Astrocyte (in vitro differentiated cells and primary cell): Measurements from ENCODE around the gene UBAC1. TPM values are rescaled to one million over a fixed set of nuclear protein-coding genes. Genes with fewer than 3 reads are reported as not detected.

ENCODE experiments used
- DNase-seq: peaks from one replicate; pipeline ENCODE4 v3.0.0-alpha.2; 2010; ENCODE audit warnings: low read depth
- FAIRE-seq: peaks from 2 replicates; lab custom pipeline; 2011; peaks lifted over from hg19 to GRCh38; lab: Jason Lieb, UNC
- H2AFZ ChIP-seq: 2 replicates; pipeline ENCODE4 v1.6.0; 2012; ENCODE audit warnings: low read depth, low read length, inconsistent platforms
- H3K27ac ChIP-seq: 2 replicates; pipeline ENCODE4 v1.5.1; 2011; ENCODE audit warnings: low read depth, low read length, inconsistent platforms
- H3K27me3 ChIP-seq: 2 replicates; pipeline ENCODE4 v1.6.0; 2011; ENCODE audit warnings: low read length, inconsistent platforms; ENCODE audit not compliant: insufficient read depth
- H3K36me3 ChIP-seq: 2 replicates; pipeline ENCODE4 v1.5.1; 2011; ENCODE audit warnings: low read length, inconsistent platforms; ENCODE audit not compliant: insufficient read depth
- H3K4me1 ChIP-seq: 2 replicates; pipeline ENCODE4 v1.5.1; 2011; ENCODE audit warnings: low read length, inconsistent platforms; ENCODE audit not compliant: insufficient read depth
- H3K4me2 ChIP-seq: 2 replicates; pipeline ENCODE4 v1.6.0; 2012; ENCODE audit warnings: low read length, inconsistent platforms
- H3K4me3 ChIP-seq: 2 replicates; pipeline ENCODE4 v1.5.1; 2011; ENCODE audit warnings: low read depth, mild to moderate bottlenecking, low read length, inconsistent platforms; ENCODE audit not compliant: insufficient read depth
- H3K79me2 ChIP-seq: 2 replicates; pipeline ENCODE4 v1.6.0; 2012; ENCODE audit warnings: mild to moderate bottlenecking, low read length, inconsistent platforms; ENCODE audit not compliant: insufficient read depth
- H3K9ac ChIP-seq: 2 replicates; pipeline ENCODE4 v1.6.0; 2012; ENCODE audit warnings: mild to moderate bottlenecking, low read length, inconsistent platforms
- H3K9me3 ChIP-seq: 2 replicates; pipeline ENCODE4 v1.5.1; 2012; ENCODE audit warnings: low read depth, mild to moderate bottlenecking, low read length, inconsistent platforms; ENCODE audit not compliant: insufficient read depth
- H4K20me1 ChIP-seq: 2 replicates; pipeline ENCODE4 v1.6.0; 2012; ENCODE audit warnings: low read length, inconsistent platforms; ENCODE audit not compliant: insufficient read depth
- H3K27ac Mint-ChIP-seq: one replicate; pipeline ENCODE4 v1.8.0; 2021; ENCODE audit warnings: mild to moderate bottlenecking, mixed read lengths; ENCODE audit not compliant: unreplicated experiment
- H3K27me3 Mint-ChIP-seq: one replicate; pipeline ENCODE4 v1.8.0; 2021; ENCODE audit warnings: low read depth, mixed read lengths; ENCODE audit not compliant: unreplicated experiment
- H3K36me3 Mint-ChIP-seq: one replicate; pipeline ENCODE4 v1.8.0; 2021; ENCODE audit warnings: low read depth, mixed read lengths; ENCODE audit not compliant: unreplicated experiment
- H3K4me1 Mint-ChIP-seq: one replicate; pipeline ENCODE4 v1.8.0; 2021; ENCODE audit warnings: low read depth, mixed read lengths; ENCODE audit not compliant: unreplicated experiment
- H3K4me3 Mint-ChIP-seq: one replicate; pipeline ENCODE4 v1.8.0; 2021; ENCODE audit warnings: mild to moderate bottlenecking, moderate library complexity, mixed read lengths; ENCODE audit not compliant: unreplicated experiment
- H3K9me3 Mint-ChIP-seq: one replicate; pipeline ENCODE4 v1.8.0; 2021; ENCODE audit warnings: mild to moderate bottlenecking, mixed read lengths; ENCODE audit not compliant: unreplicated experiment
- EZH2 ChIP-seq: IDR thresholded peaks from 2 replicates; pipeline ENCODE4 v1.6.1; 2012; ENCODE audit warnings: mild to moderate bottlenecking, low read length, inconsistent platforms; ENCODE audit not compliant: insufficient read depth
- total RNA-seq: library from RNA; stranded (reverse); gene quantifications from 2 replicates; pipeline ENCODE4 v1.2.1, GENCODE V29; 2021
- TF ChIP-seq, protein P1 (sequence below): IDR thresholded peaks from 2 replicates; pipeline ENCODE4 v1.5.1; 2011; ENCODE audit warnings: low read depth, mild to moderate bottlenecking, inconsistent platforms, low read length, moderate library complexity; ENCODE audit not compliant: insufficient read depth

Gene UBAC1
- total RNA-seq, 1 donor from 2014 or later, result 31.8 TPM

DNA sequence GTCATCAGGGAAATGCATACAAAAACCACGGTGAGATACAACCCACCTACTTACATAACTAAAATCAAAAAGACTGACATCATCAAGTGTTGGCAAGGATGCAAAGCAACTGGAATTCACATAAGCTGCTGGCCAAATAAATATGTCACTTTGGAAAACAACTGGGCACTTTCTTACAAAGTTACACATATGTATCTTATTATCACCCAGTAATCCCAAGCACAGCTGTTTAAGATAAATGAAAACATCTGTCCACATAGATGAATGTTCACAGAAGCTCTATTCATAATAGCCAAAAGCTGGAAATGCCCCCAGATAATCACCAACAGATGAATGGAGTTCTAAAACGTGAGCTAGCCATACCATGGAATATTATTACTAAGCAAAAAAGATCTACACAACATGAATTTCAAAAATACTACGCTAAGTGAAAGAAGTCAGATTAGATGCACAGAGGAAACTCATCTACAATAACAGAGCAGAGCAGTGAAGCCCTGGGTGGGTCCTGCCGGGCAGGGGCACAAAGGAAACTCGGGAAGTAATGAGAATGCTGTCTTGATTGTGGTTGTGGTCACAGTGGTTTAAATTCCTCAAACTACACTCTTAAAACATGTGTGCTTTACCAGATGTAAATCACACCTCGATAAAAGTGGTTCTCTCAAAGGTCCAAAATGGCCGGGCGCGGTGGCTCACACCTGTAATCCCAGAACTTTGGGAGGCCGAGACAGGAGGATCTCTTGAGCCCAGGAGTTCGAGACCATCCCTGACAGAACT is 62.4 kb downstream of the UBAC1 start:
- Histone ChIP-seq H3K4me2 (no peak overlapping the region), H3K79me2 (peaks cover 100% of the 10 kb centered on the region), H3K27me3 (no peaks in the 10 kb centered on the region), H3K36me3 (no peaks in the 10 kb centered on the region), H3K4me3 (no peak overlapping the region), H3K4me1 (no peaks in the 10 kb centered on the region), H3K27ac (no peak overlapping the region), H3K9me3 (no peaks in the 10 kb centered on the region), H3K9ac (no peak overlapping the region), H2AFZ (no peak overlapping the region), H4K20me1 (peaks cover 97% of the 10 kb centered on the region)
- Mint-ChIP-seq H3K27me3 (no peaks in the 10 kb centered on the region), H3K9me3 (peaks cover 13% of the 10 kb centered on the region), H3K36me3 (peaks cover 15% of the 10 kb centered on the region), H3K4me3 (no peak overlapping the region), H3K27ac (no peak overlapping the region), H3K4me1 (peaks cover 17% of the 10 kb centered on the region)
- no peak for TF ChIP-seq EZH2
- TF ChIP-seq, protein P1, sequence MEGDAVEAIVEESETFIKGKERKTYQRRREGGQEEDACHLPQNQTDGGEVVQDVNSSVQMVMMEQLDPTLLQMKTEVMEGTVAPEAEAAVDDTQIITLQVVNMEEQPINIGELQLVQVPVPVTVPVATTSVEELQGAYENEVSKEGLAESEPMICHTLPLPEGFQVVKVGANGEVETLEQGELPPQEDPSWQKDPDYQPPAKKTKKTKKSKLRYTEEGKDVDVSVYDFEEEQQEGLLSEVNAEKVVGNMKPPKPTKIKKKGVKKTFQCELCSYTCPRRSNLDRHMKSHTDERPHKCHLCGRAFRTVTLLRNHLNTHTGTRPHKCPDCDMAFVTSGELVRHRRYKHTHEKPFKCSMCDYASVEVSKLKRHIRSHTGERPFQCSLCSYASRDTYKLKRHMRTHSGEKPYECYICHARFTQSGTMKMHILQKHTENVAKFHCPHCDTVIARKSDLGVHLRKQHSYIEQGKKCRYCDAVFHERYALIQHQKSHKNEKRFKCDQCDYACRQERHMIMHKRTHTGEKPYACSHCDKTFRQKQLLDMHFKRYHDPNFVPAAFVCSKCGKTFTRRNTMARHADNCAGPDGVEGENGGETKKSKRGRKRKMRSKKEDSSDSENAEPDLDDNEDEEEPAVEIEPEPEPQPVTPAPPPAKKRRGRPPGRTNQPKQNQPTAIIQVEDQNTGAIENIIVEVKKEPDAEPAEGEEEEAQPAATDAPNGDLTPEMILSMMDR, result no peak
- peak; percentile 74 for DNase-seq
- no peak for FAIRE-seq

DNA sequence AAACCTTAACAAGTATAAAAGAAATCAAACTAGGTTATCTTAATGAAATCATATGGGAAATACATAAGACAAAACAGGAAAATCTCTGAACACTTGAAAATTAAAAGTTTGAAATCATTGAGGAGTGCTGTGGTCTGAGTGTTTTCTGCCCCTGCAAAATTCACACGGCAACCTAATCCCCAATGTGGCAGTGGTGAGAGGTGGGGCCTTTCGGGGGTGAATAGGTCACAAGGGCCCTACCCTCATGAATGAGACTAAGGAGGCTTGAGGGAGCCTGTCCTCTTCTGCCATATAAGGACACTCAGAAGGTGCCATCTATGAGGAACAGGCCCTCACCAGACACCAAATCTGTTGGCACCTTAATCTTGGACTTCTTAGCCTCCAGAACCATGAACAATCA is 64.5 kb downstream of the UBAC1 start:
- FAIRE-seq (no peak), DNase-seq (no peak)

More for the DNA sequence above, 64.5 kb downstream of the UBAC1 start:
- TF ChIP-seq EZH2, result no peak
- TF ChIP-seq, protein P1, result no peak
- no peak overlapping the region for H3K9ac ChIP-seq
- H4K20me1 ChIP-seq, result peaks cover 96% of the 10 kb centered on the region
- peaks cover 21% of the 10 kb centered on the region for H3K4me1 Mint-ChIP-seq
- no peaks in the 10 kb centered on the region for H3K4me1 ChIP-seq
- no peaks in the 10 kb centered on the region for H3K27me3 ChIP-seq
- no peak overlapping the region for H3K4me2 ChIP-seq
- H3K4me3 ChIP-seq, result no peak overlapping the region
- no peaks in the 10 kb centered on the region for H3K36me3 ChIP-seq
- H3K36me3 Mint-ChIP-seq, result peaks cover 14% of the 10 kb centered on the region
- peaks cover 13% of the 10 kb centered on the region for H3K9me3 Mint-ChIP-seq
- H3K27ac Mint-ChIP-seq, result no peak overlapping the region
- no peaks in the 10 kb centered on the region for H3K9me3 ChIP-seq
- no peak overlapping the region for H3K27ac ChIP-seq
- H3K79me2 ChIP-seq, result peaks cover 99% of the 10 kb centered on the region
- H3K27me3 Mint-ChIP-seq, result no peaks in the 10 kb centered on the region
- H3K4me3 Mint-ChIP-seq, result no peak overlapping the region
- no peak overlapping the region for H2AFZ ChIP-seq
